Kidney epithelial cell (primary cell): ENCODE results near the gene ELF1. TPM values are rescaled to one million over a fixed set of nuclear protein-coding genes. Genes with fewer than 3 reads are reported as not detected.
A peak's percentile ranks its signal among the peaks of the same experiment; 100 is the strongest.

Experiments
- DNase-seq: peaks from one replicate; pipeline ENCODE4 v3.0.0-alpha.2; 2010; ENCODE audit warnings: low read depth
- H3K27me3 ChIP-seq: 2 replicates; pipeline ENCODE4 v1.6.0; 2011; ENCODE audit warnings: low read length; ENCODE audit not compliant: control insufficient read depth, insufficient read depth
- H3K36me3 ChIP-seq: 2 replicates; pipeline ENCODE4 v1.5.1; 2011; ENCODE audit warnings: low read length; ENCODE audit not compliant: control insufficient read depth, insufficient read depth
- H3K4me3 ChIP-seq: 2 replicates; pipeline ENCODE4 v1.5.1; 2011; ENCODE audit warnings: low read depth, mild to moderate bottlenecking, control low read depth, low read length
- total RNA-seq: library from RNA; depleted of rRNA; stranded (reverse); fragments of >200 nt; gene quantifications from 2 replicates; pipeline ENCODE4 v1.2.3, GENCODE V29; 2015
- TF ChIP-seq, protein P1 (sequence below): IDR thresholded peaks from 2 replicates; pipeline ENCODE4 v1.5.1; 2011; ENCODE audit warnings: mild to moderate bottlenecking, moderate library complexity, low read length, control low read depth, inconsistent platforms; ENCODE audit not compliant: insufficient read depth, poor library complexity, severe bottlenecking

ELF1 gene
- total RNA-seq, 1 donor from 2014 or later: 60.6 TPM

DNA sequence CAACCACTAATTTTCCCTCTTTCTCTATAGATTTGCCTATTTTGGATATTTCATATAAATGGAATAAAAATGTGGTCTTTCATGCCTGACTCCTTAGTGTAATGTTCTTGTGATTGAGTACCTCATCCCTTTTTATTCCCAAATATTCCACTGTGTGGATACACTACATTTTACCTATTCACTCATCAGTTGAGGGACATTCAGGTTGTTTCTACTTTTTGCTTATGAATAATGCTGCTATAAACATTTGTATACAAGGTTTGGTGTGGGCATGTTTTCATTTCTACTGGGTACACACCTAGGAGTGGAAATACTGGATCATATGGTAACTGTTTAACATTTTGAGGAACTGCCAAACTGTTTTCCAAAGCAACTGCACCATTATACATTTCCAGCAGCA, 37.1 kb upstream of the ELF1 start:
- no peaks in the 10 kb centered on the region for H3K27me3 ChIP-seq
- no peaks in the 10 kb centered on the region for H3K36me3 ChIP-seq
- H3K4me3 ChIP-seq: no peak overlapping the region
- TF ChIP-seq, protein P1, sequence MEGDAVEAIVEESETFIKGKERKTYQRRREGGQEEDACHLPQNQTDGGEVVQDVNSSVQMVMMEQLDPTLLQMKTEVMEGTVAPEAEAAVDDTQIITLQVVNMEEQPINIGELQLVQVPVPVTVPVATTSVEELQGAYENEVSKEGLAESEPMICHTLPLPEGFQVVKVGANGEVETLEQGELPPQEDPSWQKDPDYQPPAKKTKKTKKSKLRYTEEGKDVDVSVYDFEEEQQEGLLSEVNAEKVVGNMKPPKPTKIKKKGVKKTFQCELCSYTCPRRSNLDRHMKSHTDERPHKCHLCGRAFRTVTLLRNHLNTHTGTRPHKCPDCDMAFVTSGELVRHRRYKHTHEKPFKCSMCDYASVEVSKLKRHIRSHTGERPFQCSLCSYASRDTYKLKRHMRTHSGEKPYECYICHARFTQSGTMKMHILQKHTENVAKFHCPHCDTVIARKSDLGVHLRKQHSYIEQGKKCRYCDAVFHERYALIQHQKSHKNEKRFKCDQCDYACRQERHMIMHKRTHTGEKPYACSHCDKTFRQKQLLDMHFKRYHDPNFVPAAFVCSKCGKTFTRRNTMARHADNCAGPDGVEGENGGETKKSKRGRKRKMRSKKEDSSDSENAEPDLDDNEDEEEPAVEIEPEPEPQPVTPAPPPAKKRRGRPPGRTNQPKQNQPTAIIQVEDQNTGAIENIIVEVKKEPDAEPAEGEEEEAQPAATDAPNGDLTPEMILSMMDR: no peak
- no peak for DNase-seq

DNA sequence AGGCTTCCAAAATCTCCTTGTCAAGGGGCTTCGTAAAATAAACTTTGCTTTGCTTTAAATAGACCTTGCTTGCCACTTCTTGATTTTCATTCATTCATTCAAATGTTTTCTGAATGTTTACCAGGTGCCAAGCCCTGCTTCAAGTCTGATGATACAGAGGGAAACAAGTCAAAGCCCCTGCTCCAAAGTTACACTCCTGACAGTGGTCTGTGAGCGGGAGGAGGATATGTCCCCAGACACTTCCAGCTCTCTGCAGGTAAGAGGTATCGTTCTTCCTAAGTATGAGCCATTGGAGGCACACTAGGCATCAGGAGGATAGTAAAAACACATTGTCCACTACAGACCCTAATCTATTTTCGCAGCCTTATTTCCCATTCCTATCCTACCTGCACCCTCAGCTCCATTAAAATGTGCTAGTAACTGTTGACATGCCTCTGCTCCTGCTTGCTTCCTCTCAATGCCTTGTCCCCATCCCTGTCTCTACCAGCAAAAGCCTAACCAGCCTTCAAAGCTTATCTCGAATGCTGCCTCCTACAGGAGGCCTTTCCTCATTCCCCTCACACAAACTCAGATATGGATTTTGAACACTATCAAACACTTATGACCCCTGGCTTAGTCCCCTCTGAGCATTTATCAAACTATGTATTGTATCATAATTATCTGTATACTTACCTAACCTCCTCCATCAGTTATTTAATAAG, 36.0 kb upstream of the ELF1 start:
- no peak for DNase-seq
- TF ChIP-seq, protein P1: peak; percentile 31
- Histone ChIP-seq H3K4me3 (no peak overlapping the region), H3K27me3 (no peaks in the 10 kb centered on the region), H3K36me3 (no peaks in the 10 kb centered on the region)

DNA sequence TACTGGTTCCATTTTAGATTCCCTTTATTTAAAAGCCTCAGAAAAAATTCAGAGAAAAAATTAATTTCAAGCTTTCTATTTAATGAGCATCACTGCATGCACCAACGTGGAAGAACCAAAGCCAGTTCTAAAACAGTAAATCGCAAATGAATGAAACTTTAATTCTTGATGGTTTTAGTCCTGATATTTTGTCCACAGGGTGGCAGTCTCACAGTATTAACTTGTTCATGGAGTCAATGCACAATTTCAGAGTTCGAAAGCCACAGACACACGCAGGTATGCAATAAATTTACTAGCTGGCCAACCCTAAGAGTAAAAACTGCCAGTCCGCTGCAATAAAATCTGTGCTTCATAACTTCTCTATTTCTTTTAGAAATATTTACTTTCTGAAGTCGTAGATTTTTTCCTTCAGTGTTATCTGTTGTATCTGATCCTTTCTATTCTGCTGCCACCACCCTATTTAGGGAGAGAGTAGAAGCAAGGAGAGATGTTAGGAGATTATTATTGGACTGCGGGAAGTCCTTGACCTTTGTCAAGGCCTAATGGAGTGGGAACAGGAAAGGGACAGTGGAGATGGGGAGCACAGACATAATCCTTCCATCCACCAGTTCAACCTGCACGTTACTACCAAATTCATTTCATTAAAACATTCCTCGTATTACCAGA, 35.2 kb upstream of the ELF1 start:
- TF ChIP-seq, protein P1: peak; percentile 41
- no peak for DNase-seq
- H3K4me3 ChIP-seq: no peak overlapping the region
- no peaks in the 10 kb centered on the region for H3K36me3 ChIP-seq
- no peaks in the 10 kb centered on the region for H3K27me3 ChIP-seq

DNA sequence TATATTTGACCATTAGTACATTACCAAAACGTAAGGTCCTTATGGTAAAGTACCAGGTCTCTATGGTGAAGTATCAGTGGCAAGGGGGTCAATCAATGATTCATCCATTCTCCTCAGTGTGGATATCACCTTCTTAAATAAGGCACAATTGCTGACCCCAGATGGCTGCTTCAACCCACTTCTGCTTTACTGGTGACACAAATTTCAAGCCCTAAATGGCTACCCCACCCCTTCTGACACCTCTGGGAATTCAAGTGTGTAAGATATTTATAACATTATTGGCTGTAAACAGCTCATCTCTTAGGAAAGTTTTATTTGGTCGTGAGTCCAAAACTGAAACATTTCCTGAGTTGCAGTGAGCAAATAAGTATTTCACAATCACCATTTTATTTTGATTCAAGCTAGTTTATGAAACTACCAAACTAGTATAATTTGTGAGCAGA, 34.3 kb upstream of the ELF1 start:
- DNase-seq: no peak
- TF ChIP-seq, protein P1: no peak
- H3K36me3 ChIP-seq: no peaks in the 10 kb centered on the region
- H3K27me3 ChIP-seq: no peaks in the 10 kb centered on the region
- no peak overlapping the region for H3K4me3 ChIP-seq

DNA sequence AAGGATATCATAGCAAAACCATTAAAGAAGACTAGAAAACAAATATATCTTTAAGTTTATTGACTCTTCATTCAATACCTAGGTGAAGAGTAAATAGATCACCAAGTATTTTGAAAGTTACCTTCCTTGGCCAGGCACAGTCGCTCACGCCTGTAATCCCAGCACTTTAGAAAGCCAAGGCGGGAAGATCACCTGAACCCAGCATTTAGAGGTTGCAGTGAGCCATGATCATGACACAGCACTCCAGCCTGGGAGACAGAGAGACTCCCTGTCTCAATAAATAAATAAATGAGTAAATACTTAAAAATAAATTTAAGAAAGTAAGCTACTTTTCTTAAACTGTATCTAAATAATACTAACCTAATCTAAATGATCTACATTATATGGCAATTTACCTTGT, 33.3 kb upstream of the ELF1 start:
- H3K36me3 ChIP-seq: no peaks in the 10 kb centered on the region
- H3K27me3 ChIP-seq: no peaks in the 10 kb centered on the region
- TF ChIP-seq, protein P1: no peak
- DNase-seq: no peak
- H3K4me3 ChIP-seq: no peak overlapping the region
